Muscle layer of duodenum (tissue), 2 donors: ENCODE results near the gene NSUN2.

Experiments used
- H3K27ac ChIP-seq: one replicate; pipeline ENCODE4 v1.7.0; 2013; ENCODE audit warnings: mild to moderate bottlenecking, low read length
- H3K27me3 ChIP-seq: one replicate; pipeline ENCODE4 v1.7.0; 2013; ENCODE audit warnings: low read depth, mild to moderate bottlenecking, control low read depth, low read length
- H3K36me3 ChIP-seq, 2 donors: one replicate each; pipeline ENCODE4 v1.7.0; 2013; ENCODE audit warnings: low read length in 2 of 2, control low read depth in 1 of 2, mild to moderate bottlenecking in 1 of 2; ENCODE audit not compliant: insufficient read depth in 2 of 2, control insufficient read depth in 1 of 2
- H3K4me1 ChIP-seq, 2 donors: one replicate each; pipeline ENCODE4 v1.7.0; 2013; ENCODE audit warnings: low read length in 2 of 2, mild to moderate bottlenecking in 2 of 2, control low read depth in 1 of 2, moderate library complexity in 1 of 2; ENCODE audit not compliant: insufficient read depth in 2 of 2, control insufficient read depth in 1 of 2
- H3K4me3 ChIP-seq, 2 donors: one replicate each; pipeline ENCODE4 v1.7.0; 2013; ENCODE audit warnings: low read length in 2 of 2, low read depth in 1 of 2, mild to moderate bottlenecking in 1 of 2
- H3K9me3 ChIP-seq, 2 donors: one replicate each; pipeline ENCODE4 v1.7.0; 2013; ENCODE audit warnings: low read length in 2 of 2, control low read depth in 1 of 2, mild to moderate bottlenecking in 1 of 2; ENCODE audit not compliant: control insufficient read depth in 1 of 2
- donor health status: healthy.

NSUN2 gene

GRCh38 chr5:6603643-6604042, 29.2 kb downstream of the NSUN2 start:
- Histone ChIP-seq H3K27ac (no peak overlapping the region), H3K36me3 (peaks cover 70 to 87% of the 10 kb centered on the region in 2 donors)

GRCh38 chr5:6602441-6602840, 30.4 kb downstream of the NSUN2 start:
- no peaks in the 10 kb centered on the region for H3K27me3 ChIP-seq
- H3K9me3 ChIP-seq, result no peaks in the 10 kb centered on the region
- H3K4me1 ChIP-seq, result no peaks in the 10 kb centered on the region
- H3K4me3 ChIP-seq, result no peak overlapping the region
- H3K36me3 ChIP-seq, result peaks cover 59 to 83% of the 10 kb centered on the region in 2 donors
- no peak overlapping the region for H3K27ac ChIP-seq

More at GRCh38 chr5:6603643-6604042, 29.2 kb downstream of the NSUN2 start:
- Histone ChIP-seq H3K4me1 (no peaks in the 10 kb centered on the region), H3K9me3 (no peaks in the 10 kb centered on the region), H3K4me3 (no peak overlapping the region), H3K27me3 (no peaks in the 10 kb centered on the region)

DNA sequence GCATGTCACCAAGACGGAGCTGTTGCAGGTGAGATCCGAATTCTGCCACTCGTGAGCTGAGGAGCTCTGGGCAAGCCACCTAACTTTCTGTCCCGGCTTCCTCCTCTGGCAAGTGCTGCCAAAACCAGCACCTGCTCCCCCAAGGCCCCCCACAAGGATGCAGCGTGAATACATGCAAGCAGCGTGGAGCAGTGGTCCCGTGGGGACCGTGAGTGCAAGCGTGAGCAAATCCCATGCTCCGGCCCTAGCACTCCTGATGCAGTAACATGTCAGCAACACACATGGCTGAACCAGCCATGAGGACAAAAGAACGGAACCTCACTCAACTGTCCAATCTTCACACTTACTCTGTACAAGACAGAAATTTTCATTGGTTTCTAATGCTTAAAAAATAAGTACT, 31.0 kb downstream of the NSUN2 start:
- Histone ChIP-seq H3K36me3 (peaks cover 53 to 80% of the 10 kb centered on the region in 2 donors), H3K27ac (no peak overlapping the region), H3K4me1 (no peaks in the 10 kb centered on the region), H3K4me3 (no peak overlapping the region), H3K27me3 (no peaks in the 10 kb centered on the region), H3K9me3 (no peaks in the 10 kb centered on the region)

DNA sequence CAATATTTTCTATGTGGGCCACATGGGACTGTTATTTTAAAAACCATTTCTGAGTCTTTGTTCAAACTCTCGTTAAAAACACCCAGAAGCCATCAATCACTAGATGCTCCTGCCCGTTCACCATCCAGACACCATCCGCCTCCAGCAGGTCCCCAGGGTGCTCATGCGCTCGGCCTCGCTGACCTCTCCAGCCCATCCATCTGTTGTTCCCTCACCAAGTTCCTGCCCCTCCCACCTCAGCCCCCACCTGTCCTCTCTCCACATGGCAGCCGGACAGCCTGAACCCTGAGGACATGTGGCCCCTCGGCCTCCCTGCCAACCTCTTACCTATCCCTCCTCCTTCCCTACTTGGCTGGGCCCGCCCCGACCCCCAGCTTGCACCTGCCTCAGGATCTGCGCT, 31.6 kb downstream of the NSUN2 start:
- H3K9me3 ChIP-seq, result no peaks in the 10 kb centered on the region
- no peak overlapping the region for H3K4me3 ChIP-seq
- no peaks in the 10 kb centered on the region for H3K27me3 ChIP-seq
- H3K4me1 ChIP-seq, result no peaks in the 10 kb centered on the region
- peaks cover 54 to 79% of the 10 kb centered on the region in 2 donors for H3K36me3 ChIP-seq
- no peak overlapping the region for H3K27ac ChIP-seq

- no peaks in the 10 kb centered on the region for H3K4me1 ChIP-seq
- no peak overlapping the region for H3K27ac ChIP-seq
- peaks cover 46 to 70% of the 10 kb centered on the region in 2 donors for H3K36me3 ChIP-seq
- H3K27me3 ChIP-seq, result no peaks in the 10 kb centered on the region
- no peak overlapping the region for H3K4me3 ChIP-seq
- H3K9me3 ChIP-seq, result no peaks in the 10 kb centered on the region
Measured at GRCh38 chr5:6599739-6600138, 33.1 kb downstream of the NSUN2 start.

- Histone ChIP-seq H3K36me3 (peaks cover 33 to 57% of the 10 kb centered on the region in 2 donors), H3K27ac (no peak overlapping the region), H3K27me3 (no peaks in the 10 kb centered on the region), H3K9me3 (no peaks in the 10 kb centered on the region), H3K4me3 (no peak overlapping the region), H3K4me1 (no peaks in the 10 kb centered on the region)
Measured at GRCh38 chr5:6598351-6598900, 34.4 kb downstream of the NSUN2 start.

- Histone ChIP-seq H3K27ac (no peak overlapping the region), H3K36me3 (peaks cover 26 to 52% of the 10 kb centered on the region in 2 donors), H3K4me3 (no peak overlapping the region)
Measured at GRCh38 chr5:6597557-6597956, 35.3 kb downstream of the NSUN2 start.

DNA sequence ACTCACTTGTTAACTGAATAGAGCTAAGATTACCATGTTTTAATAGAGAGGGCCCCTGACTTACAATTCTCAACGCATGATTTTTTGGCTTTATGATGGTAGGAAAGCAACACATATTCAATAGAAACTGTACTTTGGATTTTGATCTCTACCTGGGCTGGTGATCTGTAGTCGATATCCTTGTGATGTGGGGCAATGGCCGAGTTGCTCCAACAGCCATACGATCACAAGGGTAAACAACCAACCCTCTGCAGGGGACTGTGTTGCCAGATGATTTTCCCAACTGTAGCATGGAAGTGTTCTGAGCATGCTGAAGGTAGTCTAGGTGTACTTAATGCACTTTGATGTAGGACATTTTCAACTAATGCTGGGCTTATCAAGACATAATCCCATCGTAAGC, 36.5 kb downstream of the NSUN2 start:
- Histone ChIP-seq H3K36me3 (peaks cover 15 to 40% of the 10 kb centered on the region in 2 donors), H3K4me3 (no peak overlapping the region), H3K4me1 (no peaks in the 10 kb centered on the region), H3K27me3 (no peaks in the 10 kb centered on the region), H3K9me3 (no peaks in the 10 kb centered on the region), H3K27ac (no peak overlapping the region)

More at GRCh38 chr5:6597557-6597956, 35.3 kb downstream of the NSUN2 start:
- Histone ChIP-seq H3K27me3 (no peaks in the 10 kb centered on the region), H3K9me3 (no peaks in the 10 kb centered on the region), H3K4me1 (no peaks in the 10 kb centered on the region)

- Histone ChIP-seq H3K4me3 (no peak overlapping the region), H3K27me3 (no peaks in the 10 kb centered on the region), H3K27ac (no peak overlapping the region), H3K4me1 (no peaks in the 10 kb centered on the region), H3K9me3 (no peaks in the 10 kb centered on the region), H3K36me3 (peaks cover 12 to 30% of the 10 kb centered on the region in 2 donors)
Measured at GRCh38 chr5:6595405-6595804, 37.4 kb downstream of the NSUN2 start.

DNA sequence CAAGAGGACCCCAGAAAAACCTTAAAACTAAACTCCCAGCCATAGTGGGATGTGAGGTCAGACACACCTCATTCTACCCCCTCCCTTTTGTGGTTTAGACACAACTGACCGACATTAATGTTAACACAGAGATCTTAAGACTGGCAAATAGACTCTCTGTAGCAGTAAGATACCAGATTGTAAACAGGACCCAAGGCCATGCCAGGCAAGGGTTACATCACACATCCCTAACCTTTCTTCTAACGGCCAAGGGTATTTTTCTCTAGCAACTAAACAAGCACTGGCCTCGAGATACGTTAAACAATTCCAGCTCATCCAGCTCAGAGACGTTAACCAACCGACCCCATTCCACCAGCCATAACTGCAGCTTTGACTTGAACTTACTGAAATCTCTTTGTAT, 38.8 kb downstream of the NSUN2 start:
- peaks cover 9 to 20% of the 10 kb centered on the region in 2 donors for H3K36me3 ChIP-seq
- H3K27me3 ChIP-seq, result no peaks in the 10 kb centered on the region
- no peaks in the 10 kb centered on the region for H3K9me3 ChIP-seq
- no peaks in the 10 kb centered on the region for H3K4me1 ChIP-seq
- H3K4me3 ChIP-seq, result no peak overlapping the region
- no peak overlapping the region for H3K27ac ChIP-seq

- Histone ChIP-seq H3K27me3 (no peaks in the 10 kb centered on the region), H3K9me3 (no peaks in the 10 kb centered on the region), H3K4me3 (no peak overlapping the region), H3K36me3 (peaks cover 5 to 15% of the 10 kb centered on the region in 2 donors), H3K4me1 (no peaks in the 10 kb centered on the region), H3K27ac (no peak overlapping the region)
Measured at GRCh38 chr5:6593148-6594016, 39.5 kb downstream of the NSUN2 start.
